NCI-H1417 (cell line): ENCODE results near the gene CLEC2A.
A peak's percentile ranks its signal among the peaks of the same experiment; 100 is the strongest.

Experiments used
- DNase-seq, 3 experiments: peaks; one replicate each; lab custom pipeline; 2025; lab: John Stamatoyannopoulos, UW

CLEC2A gene

GRCh38 chr12:9933958-9934357 is 1.8 kb upstream of the CLEC2A start:
- DNase-seq = no peak

- DNase-seq = no peak
These were observed 925 bp downstream of the CLEC2A start for GRCh38 chr12:9931245-9931644.

GRCh38 chr12:9928607-9929006 is 3.6 kb downstream of the CLEC2A start:
- DNase-seq = no peak

GRCh38 chr12:9926876-9927275 is 5.3 kb downstream of the CLEC2A start:
- DNase-seq = no peak

DNA sequence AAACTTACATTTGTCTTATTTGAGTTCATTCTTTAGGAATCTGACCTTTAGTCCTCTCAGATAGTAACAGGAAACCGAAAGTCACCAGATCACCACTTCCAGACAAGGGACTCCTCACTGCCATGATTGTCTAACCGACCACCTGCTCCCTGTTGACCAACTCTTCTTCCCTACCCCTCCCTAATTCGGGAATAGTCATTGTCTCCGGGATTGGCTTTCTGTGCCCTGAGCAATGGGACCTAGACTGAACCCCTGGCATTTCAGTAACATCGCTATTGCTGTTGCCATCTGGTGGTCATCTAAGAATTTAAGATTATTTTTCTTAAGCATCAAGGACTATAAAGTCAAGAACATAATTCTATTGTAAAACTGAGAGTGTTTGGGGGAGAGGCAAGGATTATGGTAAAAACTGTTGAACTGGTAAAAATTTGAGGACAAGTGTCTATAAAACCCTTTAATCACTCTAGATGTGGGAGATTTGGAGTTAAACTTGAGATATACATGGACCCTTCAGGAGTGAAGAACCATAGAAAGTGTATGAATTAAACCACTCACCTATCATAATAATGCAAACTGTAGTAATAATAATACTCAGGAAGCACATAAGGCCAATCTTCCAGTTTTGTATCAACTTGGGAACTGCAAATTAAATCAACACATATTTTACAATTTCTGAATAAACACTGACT is 6.3 kb downstream of the CLEC2A start:
- peak; percentile 12 to 57 (median 13) for DNase-seq

DNA sequence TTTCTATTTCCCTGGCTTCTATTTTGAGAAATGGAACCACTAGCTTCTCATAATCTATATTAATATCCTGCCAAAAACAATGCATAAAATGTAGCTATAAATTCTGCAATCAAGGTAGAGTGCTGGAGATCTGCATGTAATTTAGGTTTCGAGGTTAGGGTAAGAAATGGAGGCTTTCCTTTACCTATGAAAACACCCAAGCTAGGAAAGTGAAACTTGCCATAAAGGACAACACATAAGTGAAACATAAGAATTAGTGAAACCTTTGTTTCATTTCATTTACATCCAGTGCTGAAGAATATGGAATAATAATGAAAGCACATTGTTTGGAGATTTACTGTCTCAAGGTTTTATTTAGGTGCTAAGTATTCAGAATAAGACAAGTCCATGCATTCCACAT is 9.7 kb downstream of the CLEC2A start:
- DNase-seq = no peak

DNA sequence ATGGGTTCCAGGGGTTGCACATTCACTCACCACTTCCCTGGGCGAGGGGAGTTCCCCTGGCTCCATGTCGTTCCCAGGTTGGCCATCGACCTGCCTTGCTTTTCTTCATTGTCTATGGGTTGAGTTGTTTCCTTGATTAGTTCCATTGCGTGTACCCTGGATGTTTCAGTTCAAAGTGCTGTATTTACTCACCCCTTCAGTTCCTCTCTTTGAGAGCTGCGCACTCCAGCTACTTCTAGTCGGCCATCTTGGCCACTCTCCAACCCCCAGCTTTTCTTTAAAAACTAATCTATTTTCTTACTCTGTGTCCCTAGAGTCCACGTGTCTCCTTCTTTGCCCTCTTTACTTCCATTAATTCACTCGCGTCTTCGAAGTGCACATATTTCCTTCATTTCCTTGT is 11.7 kb downstream of the CLEC2A start:
- no peak for DNase-seq

DNA sequence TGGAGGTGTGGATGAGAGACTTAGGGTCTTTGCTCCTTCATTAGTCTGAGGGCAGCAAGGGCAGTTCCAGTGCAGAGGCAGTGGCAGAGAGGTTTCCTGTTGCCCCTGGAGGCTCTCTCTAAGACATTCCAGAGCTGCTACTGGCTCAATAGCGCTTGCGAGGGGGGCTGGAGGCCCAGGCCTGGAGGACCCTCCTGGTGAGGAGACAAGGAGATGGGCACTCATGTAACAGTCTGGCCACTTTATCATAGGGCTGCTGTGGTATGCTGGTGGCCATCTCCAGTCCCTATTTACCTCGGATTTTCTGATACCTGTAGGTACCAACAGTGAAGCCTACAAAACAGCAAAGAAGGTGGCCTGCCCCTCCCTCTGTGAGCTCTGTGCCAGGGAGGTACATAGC is 12.7 kb downstream of the CLEC2A start:
- DNase-seq = no peak

GRCh38 chr12:9911708-9912107 is 20.5 kb downstream of the CLEC2A start:
- DNase-seq = no peak

DNA sequence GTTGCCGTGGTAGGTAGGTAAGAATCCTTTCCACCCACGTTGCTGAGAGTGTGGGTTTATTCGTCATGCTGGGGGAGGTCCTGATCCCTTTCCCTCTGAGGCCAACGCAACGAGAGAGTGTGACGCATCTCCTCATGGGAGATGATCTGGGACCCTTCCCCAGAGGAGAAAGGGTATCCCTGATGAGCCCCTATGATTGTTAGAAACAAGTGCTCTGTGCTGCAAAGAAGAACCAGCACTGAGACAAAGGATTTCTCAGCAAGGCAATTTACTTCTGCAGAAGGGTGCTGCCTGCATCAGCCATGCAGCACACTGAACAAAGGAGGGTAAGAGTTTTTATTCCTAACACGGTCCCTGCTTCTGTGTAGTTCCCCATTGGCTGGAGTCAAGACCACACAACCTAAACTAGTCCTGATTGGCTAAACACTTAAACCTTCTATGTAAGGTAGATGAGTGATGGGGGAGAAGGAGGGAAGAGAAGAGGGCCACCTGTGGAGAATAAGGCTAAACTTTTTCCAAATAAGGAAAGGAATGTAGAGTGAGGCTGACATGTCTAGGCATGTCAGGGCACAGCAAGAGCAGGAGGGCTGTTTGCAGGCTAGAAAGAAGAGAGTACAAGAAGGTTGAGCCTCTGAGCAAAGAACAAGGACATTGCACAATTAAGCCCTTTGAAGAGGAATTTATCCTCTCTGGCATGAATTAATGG is 21.3 kb downstream of the CLEC2A start:
- no peak for DNase-seq

DNA sequence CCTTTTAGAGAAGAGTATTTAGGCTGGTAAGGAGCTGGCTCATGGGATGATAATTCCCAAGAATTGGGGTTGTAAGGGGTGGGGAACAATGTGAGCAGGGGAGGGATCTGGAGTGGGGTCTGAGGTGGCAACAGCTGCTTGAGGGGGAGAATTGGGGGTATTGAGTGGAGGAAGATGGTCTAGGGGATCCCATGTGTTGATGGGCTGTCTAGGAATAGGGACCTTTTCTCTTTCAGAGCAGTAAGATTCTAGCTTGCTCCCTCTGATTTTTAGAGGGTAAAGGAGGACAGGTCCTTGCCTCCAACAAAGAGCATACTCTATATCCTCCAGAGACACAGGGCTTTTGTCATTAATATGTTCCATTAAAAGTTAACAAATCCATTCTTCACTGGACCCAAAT is 22.4 kb downstream of the CLEC2A start:
- no peak for DNase-seq

GRCh38 chr12:9908350-9908749 is 23.8 kb downstream of the CLEC2A start:
- no peak for DNase-seq

DNA sequence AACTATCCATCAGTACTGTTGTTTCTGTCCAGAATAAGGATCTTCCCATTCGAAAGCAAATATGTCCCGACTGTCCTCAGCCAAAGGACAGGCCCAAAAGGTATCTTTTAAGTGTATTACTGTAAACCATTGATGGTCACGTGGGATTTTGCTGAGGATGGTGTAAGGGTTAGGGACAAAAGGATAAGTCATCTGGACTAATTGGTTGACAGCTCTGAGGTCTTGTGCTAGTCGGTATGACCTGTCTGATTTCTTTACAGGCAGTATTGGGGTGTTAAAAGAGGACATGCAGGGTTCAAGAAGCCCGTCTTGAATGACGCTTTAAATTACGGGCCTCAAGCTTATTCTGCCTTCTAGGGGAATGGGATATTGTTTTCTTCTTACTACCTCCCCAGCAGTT is 24.4 kb downstream of the CLEC2A start:
- DNase-seq = no peak

DNA sequence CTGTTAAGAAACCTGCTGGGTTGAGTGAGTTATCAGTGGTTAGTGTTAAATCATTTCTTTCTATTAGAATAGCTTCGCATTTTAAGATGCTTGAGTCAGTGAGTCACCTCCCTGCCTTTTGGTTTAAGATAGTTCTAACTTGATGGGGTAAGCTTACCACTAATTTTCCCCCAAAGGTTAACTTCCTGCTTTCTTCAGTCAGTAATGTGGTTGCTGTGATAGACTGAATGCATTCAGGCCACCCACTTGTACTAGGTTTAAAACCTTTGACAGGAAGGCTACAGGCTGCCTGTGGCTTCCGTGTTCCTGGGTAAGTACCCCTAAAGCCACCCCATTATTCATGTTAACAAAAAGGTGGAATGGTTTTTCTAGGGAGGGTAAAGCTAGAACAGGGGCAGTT is 25.3 kb downstream of the CLEC2A start:
- no peak for DNase-seq

DNA sequence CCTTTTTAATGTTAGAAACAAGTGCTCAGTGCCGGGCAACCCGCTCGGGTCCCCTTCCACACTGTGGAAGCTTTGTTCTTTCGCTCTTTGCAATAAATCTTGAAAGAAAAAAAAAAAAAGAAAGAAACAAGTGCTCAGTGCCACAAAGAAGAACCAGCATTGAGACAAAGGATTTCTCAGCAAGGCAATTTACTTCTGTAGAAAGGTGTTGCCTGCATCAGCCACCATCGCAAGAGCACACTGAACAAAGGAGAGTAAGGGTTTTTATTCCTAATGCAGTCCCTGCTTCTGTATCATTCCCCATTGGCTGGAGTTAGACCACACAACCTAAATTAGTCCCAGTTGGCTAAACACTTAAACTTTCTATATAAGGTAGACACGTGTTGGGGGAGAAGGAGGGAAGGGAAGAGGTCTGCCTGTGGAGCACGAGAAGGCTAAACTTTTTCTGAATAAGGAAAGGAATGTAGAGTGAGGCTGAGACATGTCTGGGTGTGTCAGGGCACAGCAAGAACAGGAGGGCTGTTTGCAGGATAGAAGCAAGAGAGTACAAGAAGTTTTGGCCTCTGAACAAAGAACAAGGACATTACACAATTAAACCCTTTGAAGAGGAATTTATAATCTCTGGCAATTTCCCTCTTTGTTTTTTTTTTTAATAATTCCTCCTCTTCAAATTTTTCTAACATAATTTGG is 29.5 kb downstream of the CLEC2A start:
- DNase-seq = no peak

DNA sequence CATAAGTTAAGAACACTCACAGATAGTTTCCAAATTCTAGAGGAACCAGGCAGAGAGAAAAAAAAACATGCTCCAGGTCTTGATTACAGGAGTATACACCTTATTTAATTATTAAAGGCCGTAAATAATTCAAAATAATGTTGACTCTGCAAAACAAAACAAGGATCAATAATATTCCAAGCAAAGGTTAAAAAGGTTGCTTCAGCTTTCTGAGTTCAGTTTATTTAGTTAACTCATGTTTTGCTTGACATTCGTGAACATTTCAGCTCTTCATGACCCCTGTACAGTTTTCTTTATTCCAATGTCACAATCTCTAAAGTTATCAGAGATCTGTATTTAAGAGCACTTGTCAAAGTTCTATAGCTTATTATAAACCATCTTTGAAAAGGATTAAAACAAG is 31.2 kb downstream of the CLEC2A start:
- no peak for DNase-seq

- no peak for DNase-seq
These were observed 33.0 kb downstream of the CLEC2A start for GRCh38 chr12:9899209-9899608.

DNA sequence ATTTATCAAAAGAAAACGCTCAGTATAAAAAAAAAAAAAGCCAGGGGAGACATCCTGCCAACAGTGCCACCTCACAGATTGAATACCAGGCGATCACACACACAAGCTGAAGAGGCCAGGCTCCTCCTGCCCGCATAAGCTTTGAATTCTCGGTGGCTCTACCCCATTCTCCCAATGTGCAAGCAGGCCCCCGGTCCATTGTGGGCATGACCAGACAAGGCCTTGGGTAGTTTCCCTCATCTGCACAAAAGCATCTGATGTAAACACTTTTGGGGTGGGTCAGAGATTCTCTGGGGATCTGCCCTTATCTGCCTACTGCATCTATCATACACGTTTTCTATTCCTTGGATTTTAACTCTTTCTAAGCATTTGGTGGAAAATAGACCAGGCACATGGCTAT is 34.6 kb downstream of the CLEC2A start:
- DNase-seq = no peak

DNA sequence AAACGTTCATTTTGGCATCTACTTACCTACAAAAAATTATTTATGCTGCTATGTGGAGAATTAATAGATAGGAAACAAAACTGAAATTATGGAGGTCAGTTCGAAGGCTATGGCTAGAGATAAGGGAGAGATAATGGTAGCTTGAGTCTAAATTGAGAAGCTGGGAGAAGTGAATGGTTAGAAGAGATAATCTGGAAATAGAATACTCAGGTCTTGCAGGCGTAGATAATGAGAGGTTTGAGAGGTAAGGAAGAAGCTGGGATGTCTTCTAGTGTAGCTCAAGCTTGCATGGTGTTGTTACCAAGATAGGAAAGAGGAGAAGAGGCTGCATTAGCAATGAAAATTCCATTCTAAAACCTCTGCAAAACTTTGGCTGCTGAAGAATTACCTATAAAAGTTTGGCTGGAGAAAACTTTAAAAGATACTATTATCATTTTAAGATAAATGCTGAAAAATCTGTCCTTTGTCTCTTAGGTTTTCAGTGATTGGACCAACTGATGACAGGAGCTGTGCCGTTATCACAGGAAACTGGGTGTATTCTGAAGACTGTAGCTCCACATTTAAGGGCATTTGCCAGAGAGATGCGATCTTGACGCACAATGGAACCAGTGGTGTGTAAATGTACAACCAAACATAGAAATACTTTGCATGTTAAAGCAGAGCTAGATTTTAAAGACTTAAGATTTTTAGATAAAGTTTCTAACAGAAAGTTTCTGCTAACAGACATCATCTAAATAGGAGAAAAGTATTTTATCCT is 36.8 kb downstream of the CLEC2A start:
- DNase-seq = no peak

- DNase-seq = no peak
These were observed 43.4 kb downstream of the CLEC2A start for GRCh38 chr12:9888665-9889273.

DNA sequence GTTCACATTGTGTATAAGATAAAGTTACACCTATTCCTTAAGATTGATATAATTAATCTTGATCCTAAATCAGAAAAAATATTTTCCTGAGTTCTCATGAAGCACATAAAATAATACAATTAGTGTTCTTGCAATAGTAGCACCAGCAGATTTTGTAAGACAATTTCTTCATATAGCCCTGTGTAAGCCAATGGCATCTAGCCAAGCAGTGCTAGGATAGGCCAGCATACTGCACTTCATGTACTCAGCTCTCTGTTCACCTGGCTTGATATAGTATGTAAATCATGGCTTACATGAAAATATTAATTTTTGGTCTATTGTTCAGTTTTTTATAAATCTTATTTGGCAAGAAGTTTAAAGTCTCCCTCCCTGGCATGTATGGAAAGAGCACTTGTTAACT is 49.0 kb downstream of the CLEC2A start:
- DNase-seq = no peak

GRCh38 chr12:9881988-9882387 is 50.2 kb downstream of the CLEC2A start:
- no peak for DNase-seq
